ENCODE data around the gene PHPT1. TPM values are rescaled to one million over a fixed set of nuclear protein-coding genes. Genes with fewer than 3 reads are reported as not detected.

The PHPT1 gene
- total RNA-seq, 1 experiment from 2014 or later = 161 TPM

- H3K4me2 ChIP-seq (ENCODE audit: insufficient read depth, insufficient read length, low read length) = no peak overlapping the region
- peaks cover 9% of the 10 kb centered on the region for H3K79me1 ChIP-seq (ENCODE audit: insufficient read depth, low read depth, low read length, poor library complexity, severe bottlenecking)
- H2AFZ ChIP-seq (ENCODE audit: low read length) = no peak overlapping the region
- TF ChIP-seq CTCF (conservative IDR thresholded peaks at IDR 0.05) = no peak
- H4K20me1 ChIP-seq (ENCODE audit: control insufficient read depth, insufficient read depth, insufficient read length) = peaks cover 4% of the 10 kb centered on the region
- H3K56ac ChIP-seq (ENCODE audit: insufficient read length, low read depth, low read length) = no peak overlapping the region
- H3K23ac ChIP-seq (ENCODE audit: insufficient read length, low read depth, low read length) = no peak overlapping the region
- H3K79me2 ChIP-seq (ENCODE audit: insufficient read depth, low read length) = peaks cover 9% of the 10 kb centered on the region; the same call in 1 of the 2 replicates
- no peaks in the 10 kb centered on the region for H3K4me1 ChIP-seq (ENCODE audit: insufficient read depth, low read length)
- peak overlapping the region; percentile 80 to 91; a peak in 2 of 5 replicates for H3K4me3 Mint-ChIP-seq
- H3K27me3 Mint-ChIP-seq (ENCODE audit: low read depth) = peaks cover 20% of the 10 kb centered on the region
- no peak overlapping the region for H4K5ac ChIP-seq (ENCODE audit: insufficient read length, low read depth, low read length)
- H2BK12ac ChIP-seq (ENCODE audit: insufficient read length, low read depth, low read length) = no peak overlapping the region
- no peak overlapping the region for H3K4ac ChIP-seq (ENCODE audit: low read depth, low read length)
- H4K8ac ChIP-seq (replicated peaks; ENCODE audit: insufficient read length, low read depth, low read length) = no peak overlapping the region
- no peak overlapping the region for H3K27ac ChIP-seq (ENCODE audit: insufficient read length, low read depth, low read length)
- no peaks in the 10 kb centered on the region for H3K9me3 ChIP-seq (ENCODE audit: control insufficient read depth, low read depth, low read length)
- peaks cover 21 to 36% (median 31%) of the 10 kb centered on the region in 3 experiments; a peak in 6 of 7 replicates for H3K36me3 Mint-ChIP-seq (ENCODE audit: insufficient read depth in 1 of 3, low read depth in 3 of 3)
- H3K9me3 Mint-ChIP-seq = no peaks in the 10 kb centered on the region
- peaks cover 15% of the 10 kb centered on the region for H3K23me2 ChIP-seq (ENCODE audit: insufficient read length, low read depth, low read length, poor library complexity, severe bottlenecking)
- no peak overlapping the region for H3K27ac Mint-ChIP-seq
- no peaks in the 10 kb centered on the region; the same call in 1 of the 2 replicates for H3K27me3 ChIP-seq (ENCODE audit: insufficient read depth, low read length)
- no peak overlapping the region for H3K9ac ChIP-seq (ENCODE audit: extremely low read depth, insufficient read length, low read length)
- no peak overlapping the region for H2BK5ac ChIP-seq (ENCODE audit: insufficient read length, low read length)
- H3K4me1 Mint-ChIP-seq = peaks cover 16 to 29% of the 10 kb centered on the region in 2 experiments
- no CpG with 5 or more reads among the region's 10 CpGs for WGBS (ENCODE audit: extremely low coverage, insufficient read length, low lambda C conversion rate)
- no peak overlapping the region for H3T11ph ChIP-seq (ENCODE audit: low read length)
- no peak overlapping the region for H2BK120ac ChIP-seq (ENCODE audit: low read depth, low read length, poor library complexity, severe bottlenecking)
- no peak for DNase-seq
- H3K14ac ChIP-seq (ENCODE audit: insufficient read depth, low read length) = no peak overlapping the region
- H4K91ac ChIP-seq (ENCODE audit: insufficient read length, low read depth, low read length) = no peak overlapping the region
- H2BK15ac ChIP-seq (ENCODE audit: low read depth, low read length) = no peak overlapping the region
- H2AK5ac ChIP-seq (ENCODE audit: insufficient read length, low read length) = no peak overlapping the region
- no peak overlapping the region for H3K18ac ChIP-seq (ENCODE audit: insufficient read length, low read depth, low read length)
- H2BK20ac ChIP-seq (ENCODE audit: low read depth, low read length, poor library complexity, severe bottlenecking) = no peak overlapping the region
Measured at GRCh38 chr9:136806067-136806466, 43.1 kb upstream of the PHPT1 start.
